Endothelial cell of umbilical vein (primary cell): ENCODE measurements around the gene ADM5.

Experiments used
- EZH2 ChIP-seq: IDR thresholded peaks from 2 replicates; pipeline ENCODE4 v1.6.1; 2012; ENCODE audit warnings: borderline replicate concordance, low read depth, mild to moderate bottlenecking, moderate library complexity, low read length, inconsistent platforms; ENCODE audit not compliant: severe bottlenecking
- FOS ChIP-seq: IDR thresholded peaks from 2 replicates; pipeline ENCODE4 v1.6.1; 2011; ENCODE audit warnings: mild to moderate bottlenecking, low read length, moderate library complexity, borderline replicate concordance; ENCODE audit not compliant: insufficient read depth
- GATA2 ChIP-seq: IDR thresholded peaks from 2 replicates; pipeline ENCODE4 v1.7.0; 2011; ENCODE audit warnings: low read depth, mild to moderate bottlenecking, moderate library complexity, mixed read lengths, low read length; ENCODE audit not compliant: insufficient read length, insufficient read depth
- JUN ChIP-seq: IDR thresholded peaks from 2 replicates; pipeline ENCODE4 v1.6.1; 2011; ENCODE audit warnings: borderline replicate concordance, low read depth; ENCODE audit not compliant: insufficient read length, insufficient read depth
- MYC ChIP-seq: IDR thresholded peaks from one replicate; pipeline ENCODE4 v1.6.1; 2011; ENCODE audit warnings: mild to moderate bottlenecking, low read depth, low read length
- POLR2A ChIP-seq: IDR thresholded peaks from 2 replicates; pipeline ENCODE4 v1.6.1; 2012; ENCODE audit warnings: low read depth, mild to moderate bottlenecking, control low read depth, low read length
- POLR2AphosphoS5 ChIP-seq: IDR thresholded peaks from 2 replicates; pipeline ENCODE4 v1.6.1; 2012; ENCODE audit warnings: low read depth, mild to moderate bottlenecking, control low read depth, low read length, moderate library complexity; ENCODE audit not compliant: insufficient read depth
- TF ChIP-seq, protein P1 (sequence below), 2 donors: IDR thresholded peaks; 1 replicate in 1 of 2; 2 replicates in 1 of 2; pipeline ENCODE4 v1.5.1; 2011; ENCODE audit warnings: low read length in 2 of 2, mild to moderate bottlenecking in 2 of 2, moderate library complexity in 2 of 2, control low read depth in 1 of 2, inconsistent platforms in 1 of 2, low read depth in 1 of 2; ENCODE audit not compliant: insufficient read depth in 1 of 2; ENCODE audit errors: extremely low read depth in 1 of 2
- TF ChIP-seq, protein P2 (sequence below): IDR thresholded peaks from 2 replicates; pipeline ENCODE4 v1.6.1; 2011; ENCODE audit not compliant: insufficient read depth, insufficient read length

GRCh38 chr19:49642492-49643035 is 46.8 kb upstream of the ADM5 start:
- TF ChIP-seq, protein P1, sequence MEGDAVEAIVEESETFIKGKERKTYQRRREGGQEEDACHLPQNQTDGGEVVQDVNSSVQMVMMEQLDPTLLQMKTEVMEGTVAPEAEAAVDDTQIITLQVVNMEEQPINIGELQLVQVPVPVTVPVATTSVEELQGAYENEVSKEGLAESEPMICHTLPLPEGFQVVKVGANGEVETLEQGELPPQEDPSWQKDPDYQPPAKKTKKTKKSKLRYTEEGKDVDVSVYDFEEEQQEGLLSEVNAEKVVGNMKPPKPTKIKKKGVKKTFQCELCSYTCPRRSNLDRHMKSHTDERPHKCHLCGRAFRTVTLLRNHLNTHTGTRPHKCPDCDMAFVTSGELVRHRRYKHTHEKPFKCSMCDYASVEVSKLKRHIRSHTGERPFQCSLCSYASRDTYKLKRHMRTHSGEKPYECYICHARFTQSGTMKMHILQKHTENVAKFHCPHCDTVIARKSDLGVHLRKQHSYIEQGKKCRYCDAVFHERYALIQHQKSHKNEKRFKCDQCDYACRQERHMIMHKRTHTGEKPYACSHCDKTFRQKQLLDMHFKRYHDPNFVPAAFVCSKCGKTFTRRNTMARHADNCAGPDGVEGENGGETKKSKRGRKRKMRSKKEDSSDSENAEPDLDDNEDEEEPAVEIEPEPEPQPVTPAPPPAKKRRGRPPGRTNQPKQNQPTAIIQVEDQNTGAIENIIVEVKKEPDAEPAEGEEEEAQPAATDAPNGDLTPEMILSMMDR (IDR thresholded peaks at IDR 0.05; ENCODE audit: extremely low read depth in 1 of 2, insufficient read depth in 1 of 2, low read depth in 1 of 2, low read length in 2 of 2), result no peak
- TF ChIP-seq, protein P2, sequence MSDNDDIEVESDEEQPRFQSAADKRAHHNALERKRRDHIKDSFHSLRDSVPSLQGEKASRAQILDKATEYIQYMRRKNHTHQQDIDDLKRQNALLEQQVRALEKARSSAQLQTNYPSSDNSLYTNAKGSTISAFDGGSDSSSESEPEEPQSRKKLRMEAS, result no peak
- no peak for TF ChIP-seq POLR2A
- no peak for TF ChIP-seq POLR2AphosphoS5
- no peak for TF ChIP-seq JUN
- no peak for TF ChIP-seq GATA2
- TF ChIP-seq FOS, result no peak
- no peak for TF ChIP-seq EZH2
- TF ChIP-seq MYC, result no peak
